Activated CD4-positive, alpha-beta T cell treated with anti-CD3 and anti-CD28 coated beads, Interleukin-2, amount 50 U/mL, for 16 hours (primary cell): ENCODE data around the gene RFPL4A.
"Not testable (repeated sequence)": the region's sequence is repeated elsewhere in the genome, so short reads cannot be mapped to it uniquely, and the experiment has no call there.

ENCODE experiments used
- DNase-seq: peaks from one replicate; pipeline ENCODE4 v3.0.0-alpha.2; 2020

The RFPL4A gene

DNA sequence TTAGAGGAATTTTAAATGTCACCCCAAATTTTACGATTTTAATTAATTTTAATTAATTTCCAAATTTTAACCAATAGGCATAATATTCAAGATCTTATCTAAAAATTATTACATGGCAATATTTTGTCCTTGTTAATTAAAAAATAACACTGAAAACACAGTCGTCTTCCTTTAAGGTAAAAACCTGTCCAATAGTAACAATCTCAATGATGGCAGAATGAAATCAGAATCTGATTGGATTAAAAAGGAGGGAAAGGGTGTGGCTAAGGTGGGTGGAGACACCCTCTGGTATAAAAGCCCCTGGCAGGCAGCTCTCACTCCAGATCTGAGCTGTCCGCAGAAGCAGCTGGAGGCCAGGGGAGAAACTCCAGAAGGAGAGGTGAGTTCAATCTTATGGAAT is at the start of gene RFPL4A:
TSS of gene RFPL4A (plus strand) at position 301 of the 400 bp plus-strand sequence. CDS start 2,704 bp downstream, outside the sequence.
- not testable (repeated sequence) for DNase-seq

- DNase-seq, result no peak
Measured at GRCh38 chr19:55711719-55712118, 47.2 kb upstream of the RFPL4A start.

DNA sequence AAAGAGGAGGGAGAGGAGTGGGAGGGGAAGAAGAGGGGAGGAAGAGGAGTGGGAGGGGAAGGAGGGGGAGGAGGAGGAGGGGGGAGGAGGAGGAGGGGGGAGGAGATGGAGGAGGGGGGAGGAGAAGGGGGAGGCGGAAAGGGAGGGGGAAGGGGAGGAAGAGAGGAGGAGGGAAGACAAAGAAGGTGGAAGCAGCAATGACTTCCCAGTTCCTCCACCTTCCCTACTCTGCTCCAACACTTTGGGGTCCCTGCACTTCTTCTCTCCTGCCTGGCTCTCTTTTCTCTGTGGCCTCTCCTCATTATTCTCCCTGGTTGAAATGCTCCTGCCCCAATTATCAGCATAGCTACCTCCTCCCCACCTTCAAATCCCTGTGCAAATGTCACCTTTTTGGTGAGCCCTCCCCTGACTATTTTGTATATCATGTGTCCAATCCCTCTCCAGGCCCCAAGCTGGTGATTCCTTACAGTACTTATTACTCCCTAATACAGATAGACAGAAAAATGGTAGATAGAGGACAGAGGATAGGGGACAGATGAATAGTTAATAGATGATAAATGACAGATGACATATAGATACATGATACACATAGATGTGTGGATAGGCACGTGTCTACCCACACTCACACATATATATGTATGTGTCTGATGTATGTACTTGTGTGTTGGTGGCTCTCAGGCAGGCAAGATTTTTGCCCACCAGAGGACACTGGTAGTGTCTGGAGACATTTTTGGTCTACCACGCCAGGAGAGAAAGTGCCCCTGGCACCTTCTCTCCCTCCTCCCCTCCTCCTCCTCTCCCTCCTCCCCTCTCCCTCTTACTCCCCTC is 45.9 kb upstream of the RFPL4A start:
- DNase-seq, result no peak

- DNase-seq, result no peak
Measured at GRCh38 chr19:55716531-55716930, 42.4 kb upstream of the RFPL4A start.

DNA sequence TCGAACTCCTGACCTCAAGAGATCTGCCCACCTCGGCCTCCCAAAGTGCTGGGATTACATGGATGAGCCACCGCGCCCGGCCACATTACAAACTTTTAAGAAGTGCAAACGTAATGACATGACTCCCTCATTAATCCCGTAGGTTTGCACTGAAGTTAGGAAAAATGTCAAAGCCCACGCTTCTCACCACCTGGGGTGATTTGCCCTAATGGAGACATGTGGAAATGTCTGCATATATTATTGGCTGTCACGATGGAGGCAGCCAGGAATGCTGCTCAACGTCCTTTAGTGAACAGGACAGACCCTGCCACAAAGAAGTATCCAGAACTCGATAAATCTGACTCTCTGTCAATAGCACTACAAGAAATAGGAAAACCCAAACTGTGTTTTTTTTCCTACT is 41.6 kb upstream of the RFPL4A start:
- DNase-seq, result no peak

DNA sequence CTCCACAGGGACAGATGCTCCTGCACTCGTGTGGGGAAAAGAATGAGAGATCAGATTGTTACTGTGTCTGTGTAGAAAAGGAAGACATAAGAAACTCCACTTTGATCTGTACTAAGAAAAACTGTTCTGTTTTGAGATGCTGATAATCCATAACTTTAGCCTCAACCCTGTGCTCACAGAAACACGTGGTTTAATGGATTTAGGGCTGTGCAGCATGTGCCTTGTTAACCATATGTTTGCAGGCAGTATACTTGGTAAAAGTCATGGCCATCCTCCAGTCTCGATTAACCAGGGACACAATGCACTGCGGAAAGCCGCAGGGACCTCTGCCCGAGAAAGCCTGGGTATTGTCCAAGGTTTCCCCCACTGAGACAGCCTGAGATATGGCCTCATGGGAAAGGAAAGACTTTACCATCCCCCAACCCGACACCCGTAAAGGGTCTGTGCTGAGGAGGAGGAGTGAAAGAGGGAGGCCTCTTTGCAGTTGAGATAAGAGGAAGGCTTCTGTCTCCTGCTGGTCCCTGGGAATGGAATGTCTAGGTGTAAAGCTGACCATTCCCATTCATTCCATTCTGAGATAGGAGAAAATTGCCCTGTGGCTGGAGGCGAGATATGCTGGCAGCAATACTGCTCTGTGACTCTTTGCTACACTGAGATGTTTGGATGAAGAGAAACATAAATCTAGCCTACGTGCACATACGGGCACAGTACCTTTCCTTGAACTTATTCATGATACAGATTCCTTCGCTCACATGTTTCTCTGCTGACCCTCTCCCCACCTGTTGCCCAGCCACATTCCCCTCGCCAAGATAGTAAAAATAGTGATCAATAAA is 40.8 kb upstream of the RFPL4A start:
- DNase-seq, result not testable (repeated sequence)

GRCh38 chr19:55720214-55720746 is 38.6 kb upstream of the RFPL4A start:
- no peak for DNase-seq

DNA sequence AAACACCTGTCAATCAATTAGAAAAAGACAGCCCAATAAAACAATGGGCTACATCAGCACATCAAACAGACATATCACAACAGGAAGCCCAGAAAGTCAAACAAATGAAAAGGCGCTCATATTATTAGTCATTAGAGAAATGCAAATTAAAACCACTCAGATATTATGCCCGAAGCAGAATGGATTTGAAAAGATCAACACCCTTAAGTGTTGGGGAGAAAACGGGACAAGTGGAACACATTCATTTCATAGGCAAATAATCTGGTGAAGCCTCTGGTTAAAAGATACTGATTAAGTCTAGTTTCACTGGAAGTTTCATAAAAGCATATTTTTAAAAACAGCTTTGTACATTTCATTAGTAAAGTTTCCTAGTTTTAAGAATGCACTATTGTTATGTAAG is 38.1 kb upstream of the RFPL4A start:
- DNase-seq, result no peak

- no peak for DNase-seq
Measured at GRCh38 chr19:55723491-55723890, 35.4 kb upstream of the RFPL4A start.

DNA sequence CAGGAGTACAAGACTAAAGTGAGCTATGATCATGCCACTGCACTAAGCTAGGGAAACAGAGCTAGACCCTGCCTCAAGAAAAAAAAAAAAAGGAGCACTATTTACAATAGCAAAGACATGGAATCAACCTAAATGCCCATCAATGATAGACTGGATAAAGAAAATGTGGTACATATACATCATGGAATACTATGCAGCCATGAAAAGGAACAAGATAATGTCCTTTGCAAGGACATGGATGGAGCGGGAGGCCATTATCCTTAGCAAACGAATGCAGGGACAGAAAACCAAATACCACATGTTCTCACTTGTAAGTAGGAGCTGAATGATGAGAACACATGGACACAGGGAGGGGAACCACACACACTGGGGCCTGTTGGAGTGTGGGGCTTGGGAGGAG is 28.5 kb upstream of the RFPL4A start:
- not testable (repeated sequence) for DNase-seq

- DNase-seq, result no peak
Measured at GRCh38 chr19:55738302-55738701, 20.6 kb upstream of the RFPL4A start, which contains the start of gene NLRP9. Gene NLRP9, minus strand, starts transcription at chr19:55738402. Its CDS starts 28 bp downstream, at chr19:55738374.

DNA sequence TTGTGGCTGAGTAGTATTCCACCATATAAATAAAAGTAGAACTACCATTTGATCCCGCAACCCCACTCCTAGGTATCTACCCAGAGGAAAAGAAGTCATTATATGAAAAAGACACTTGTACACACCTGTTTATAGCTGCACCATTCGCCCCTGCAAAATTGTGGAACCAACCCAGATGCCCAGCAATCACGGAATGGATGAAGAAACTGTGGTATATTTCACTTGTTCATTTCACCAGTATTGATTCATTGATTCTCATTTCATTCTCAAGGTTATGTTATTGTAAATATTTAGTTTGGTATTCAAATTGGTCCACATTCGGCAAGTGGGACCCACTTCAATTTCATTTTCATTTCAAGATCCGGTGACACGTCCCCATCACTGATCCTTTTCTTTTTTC is 8.2 kb upstream of the RFPL4A start:
- DNase-seq, result no peak

DNA sequence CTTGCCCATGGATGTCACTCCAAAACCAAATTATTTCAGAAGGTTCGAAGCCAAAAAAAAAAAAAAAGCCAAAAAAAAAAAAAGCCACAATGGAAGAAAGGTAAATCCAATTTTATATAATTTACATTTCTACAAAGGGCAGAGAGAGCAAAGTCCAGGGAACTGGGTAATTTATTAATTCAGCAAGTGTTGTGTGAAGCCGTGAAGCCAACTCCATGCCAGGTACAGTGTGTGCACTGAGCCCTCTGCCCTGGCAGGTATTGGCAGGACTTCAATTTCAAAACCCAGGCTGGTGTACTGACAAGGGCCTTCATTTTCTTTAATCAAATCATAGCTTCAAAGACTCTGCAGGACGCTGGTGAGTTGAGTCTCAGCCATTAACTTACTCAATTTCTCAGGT is 5.5 kb upstream of the RFPL4A start:
- no peak for DNase-seq

- DNase-seq, result not testable (repeated sequence)
Measured at GRCh38 chr19:55756808-55757207, 2.1 kb upstream of the RFPL4A start.

- no peak for DNase-seq
Measured at GRCh38 chr19:55766466-55766865, 7.6 kb downstream of the RFPL4A start.

DNA sequence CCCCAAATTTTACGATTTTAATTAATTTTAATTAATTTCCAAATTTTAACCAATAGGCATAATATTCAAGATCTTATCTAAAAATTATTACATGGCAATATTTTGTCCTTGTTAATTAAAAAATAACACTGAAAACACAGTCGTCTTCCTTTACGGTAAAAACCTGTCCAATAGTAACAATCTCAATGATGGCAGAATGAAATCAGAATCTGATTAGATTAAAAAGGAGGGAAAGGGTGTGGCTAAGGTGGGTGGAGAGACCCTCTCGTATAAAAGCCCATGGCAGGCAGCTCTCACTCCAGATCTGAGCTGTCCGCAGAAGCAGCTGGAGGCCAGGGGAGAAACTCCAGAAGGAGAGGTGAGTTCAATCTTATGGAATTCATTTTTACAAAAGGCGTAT is 9.9 kb downstream of the RFPL4A start, which contains the start of gene RFPL4AL1:
TSS of gene RFPL4AL1 (plus strand) at position 301 of the 400 bp plus-strand sequence. CDS start 2,687 bp downstream, outside the sequence.
- not testable (repeated sequence) for DNase-seq

DNA sequence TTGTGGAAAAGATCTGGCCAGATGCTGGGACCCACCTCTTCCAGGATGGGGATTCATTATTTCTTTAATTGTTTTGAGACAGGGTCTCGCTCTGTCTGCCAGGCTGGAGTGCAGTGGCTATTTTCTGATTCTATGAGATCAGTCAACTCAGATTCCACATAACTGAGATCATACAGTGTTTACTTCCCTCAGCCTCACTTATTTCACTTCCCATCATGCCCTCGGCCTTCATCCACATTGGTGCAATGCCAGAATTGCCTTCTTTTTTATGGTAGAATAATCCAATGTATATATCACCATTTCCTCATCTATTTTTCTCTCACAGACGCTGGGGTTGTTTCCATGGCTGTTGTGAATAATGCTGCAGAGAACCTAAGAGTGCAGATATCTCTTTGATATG is 10.7 kb downstream of the RFPL4A start:
- DNase-seq, result not testable (repeated sequence)

GRCh38 chr19:55777528-55777927 is 18.6 kb downstream of the RFPL4A start:
- no peak for DNase-seq

DNA sequence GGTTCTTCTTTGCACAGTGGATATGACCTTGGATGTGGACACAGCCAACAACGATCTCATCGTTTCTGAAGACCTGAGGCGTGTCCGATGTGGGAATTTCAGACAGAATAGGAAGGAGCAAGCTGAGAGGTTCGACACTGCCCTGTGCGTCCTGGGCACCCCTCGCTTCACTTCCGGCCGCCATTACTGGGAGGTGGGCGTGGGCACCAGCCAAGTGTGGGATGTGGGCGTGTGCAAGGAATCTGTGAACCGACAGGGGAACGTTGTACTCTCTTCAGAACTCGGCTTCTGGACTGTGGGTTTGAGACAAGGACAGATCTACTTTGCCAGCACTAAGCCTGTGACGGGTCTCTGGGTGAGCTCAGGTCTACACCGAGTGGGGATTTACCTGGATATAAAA is 19.4 kb downstream of the RFPL4A start:
- no peak for DNase-seq

GRCh38 chr19:55781112-55781511 is 22.2 kb downstream of the RFPL4A start:
- DNase-seq, result no peak

DNA sequence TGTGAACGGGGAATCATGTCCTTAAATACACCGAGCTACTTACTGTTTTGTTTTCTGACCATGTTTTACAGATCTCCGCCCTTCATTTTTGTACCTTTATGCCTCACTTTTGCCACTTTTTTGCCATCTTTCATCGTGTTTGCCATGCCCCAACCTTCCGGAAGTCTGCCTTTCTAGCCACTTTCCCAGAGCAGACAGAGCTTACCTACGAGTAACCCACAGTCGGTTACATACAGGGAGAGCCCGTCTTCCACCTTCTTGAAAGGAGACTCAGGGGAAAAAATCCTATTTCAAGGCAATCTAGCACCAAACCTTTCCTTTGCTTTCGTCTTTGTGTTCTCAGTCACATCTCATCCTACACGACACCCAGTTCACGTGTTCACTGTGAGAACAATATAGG is 36.1 kb downstream of the RFPL4A start:
- no peak for DNase-seq

DNA sequence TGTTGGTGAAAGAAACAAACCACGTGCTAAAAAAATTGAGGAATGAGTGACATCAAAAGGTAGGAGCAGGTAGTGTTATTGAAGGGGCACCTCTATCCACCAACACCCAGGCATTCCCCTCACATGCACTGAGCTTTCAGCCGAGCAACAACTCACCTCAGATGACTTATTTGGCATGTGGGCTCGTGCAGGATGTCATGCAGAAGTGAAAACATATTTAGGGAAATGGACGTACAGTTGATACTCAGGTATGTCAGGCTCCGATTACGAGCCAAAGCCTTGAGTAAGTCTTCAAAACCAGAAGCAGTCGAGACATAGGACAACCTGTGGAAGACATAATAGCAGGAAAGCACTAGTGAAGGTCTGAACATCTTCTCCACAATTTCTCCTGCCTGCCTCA is 42.5 kb downstream of the RFPL4A start:
- no peak for DNase-seq

- no peak for DNase-seq
Measured at GRCh38 chr19:55802281-55802680, 43.4 kb downstream of the RFPL4A start.
